H1 (cell line): Measurements from ENCODE around the gene AGFG1. TPM values are rescaled to one million over a fixed set of nuclear protein-coding genes. Genes with fewer than 3 reads are reported as not detected.

Experiments used
- HDAC6 ChIP-seq: IDR thresholded peaks from one replicate; pipeline ENCODE4 v1.7.1; 2012; ENCODE audit warnings: low read depth, mild to moderate bottlenecking, inconsistent platforms, low read length, moderate library complexity
- RAD21 ChIP-seq, 2 experiments: IDR thresholded peaks in 1 of 2; conservative IDR thresholded peaks in 1 of 2; 2 replicates each; pipeline ENCODE4 v1.6.1; 2011; ENCODE audit warnings: low read depth in 2 of 2, low read length in 2 of 2, improper control_type of control experiment in 1 of 2, inconsistent platforms in 1 of 2, mild to moderate bottlenecking in 1 of 2, moderate library complexity in 1 of 2
- polyA plus RNA-seq, 7 experiments: library from polyadenylated mRNA; depleted of rRNA in 3 of 7; stranded (reverse) in 5 of 7; unstranded in 2 of 7; fragments of >200 nt in 5 of 7; fragments of 200-250 nt in 2 of 7; gene quantifications; 1 replicate in 5 of 7; 2 replicates in 1 of 7; 4 replicates in 1 of 7; pipeline versions ENCODE4 v1.2.1 to v1.2.3, GENCODE V29; 2011 to 2013; ENCODE audit warnings: missing spikeins in 2 of 7, mixed read lengths in 2 of 7
- total RNA-seq: library from RNA; stranded (reverse); fragmentation: NEBNext Ultra II Directional; extraction: Animal tissue kit (Norgen Biotek cat#: 25700); gene quantifications from 2 replicates; pipeline ENCODE4 v1.2.1, GENCODE V29; 2021
- TF ChIP-seq, protein P1 (sequence below): fragments of 300-600 bp; sonication (generic); IDR thresholded peaks from 2 replicates; pipeline ENCODE4 v1.7.1; 2012; ENCODE audit warnings: low read length, moderate library complexity, mild to moderate bottlenecking, inconsistent platforms; ENCODE audit not compliant: insufficient replicate concordance

AGFG1 gene
- total and polyA plus RNA-seq, 2 of the 8 experiments (the other 6 are each of a cell fraction or from before 2014, with no cell fraction given): 102 to 147 TPM

DNA sequence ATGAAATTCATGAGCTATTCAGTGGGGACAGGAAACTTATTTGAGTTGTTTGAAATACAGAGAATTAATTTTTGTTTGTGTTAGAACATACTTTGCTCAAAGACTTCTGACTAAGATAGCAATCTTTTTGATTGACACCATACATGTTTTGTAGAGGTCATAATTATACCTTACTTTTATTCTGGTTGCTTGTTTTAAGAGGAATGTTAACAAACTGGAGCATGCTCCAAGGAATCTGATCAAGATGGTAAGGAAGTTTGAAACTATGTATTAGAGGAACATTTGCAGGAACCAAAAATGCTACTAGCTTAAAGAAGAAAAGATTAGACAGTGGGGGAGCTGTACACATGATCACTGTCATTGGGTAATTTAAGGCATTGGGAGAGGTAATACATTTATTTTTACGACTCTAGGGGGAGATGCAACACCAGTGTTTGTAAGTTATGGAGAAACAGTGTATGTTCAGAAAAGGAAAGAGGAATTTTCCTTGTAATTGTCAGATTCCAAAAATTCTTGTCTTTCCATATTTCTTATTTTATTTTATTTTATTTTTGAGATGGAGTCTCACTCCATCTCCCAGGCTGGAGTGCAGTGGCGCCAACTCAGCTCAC, 8.0 kb downstream of the AGFG1 start (continued):
- TF ChIP-seq, protein P1, sequence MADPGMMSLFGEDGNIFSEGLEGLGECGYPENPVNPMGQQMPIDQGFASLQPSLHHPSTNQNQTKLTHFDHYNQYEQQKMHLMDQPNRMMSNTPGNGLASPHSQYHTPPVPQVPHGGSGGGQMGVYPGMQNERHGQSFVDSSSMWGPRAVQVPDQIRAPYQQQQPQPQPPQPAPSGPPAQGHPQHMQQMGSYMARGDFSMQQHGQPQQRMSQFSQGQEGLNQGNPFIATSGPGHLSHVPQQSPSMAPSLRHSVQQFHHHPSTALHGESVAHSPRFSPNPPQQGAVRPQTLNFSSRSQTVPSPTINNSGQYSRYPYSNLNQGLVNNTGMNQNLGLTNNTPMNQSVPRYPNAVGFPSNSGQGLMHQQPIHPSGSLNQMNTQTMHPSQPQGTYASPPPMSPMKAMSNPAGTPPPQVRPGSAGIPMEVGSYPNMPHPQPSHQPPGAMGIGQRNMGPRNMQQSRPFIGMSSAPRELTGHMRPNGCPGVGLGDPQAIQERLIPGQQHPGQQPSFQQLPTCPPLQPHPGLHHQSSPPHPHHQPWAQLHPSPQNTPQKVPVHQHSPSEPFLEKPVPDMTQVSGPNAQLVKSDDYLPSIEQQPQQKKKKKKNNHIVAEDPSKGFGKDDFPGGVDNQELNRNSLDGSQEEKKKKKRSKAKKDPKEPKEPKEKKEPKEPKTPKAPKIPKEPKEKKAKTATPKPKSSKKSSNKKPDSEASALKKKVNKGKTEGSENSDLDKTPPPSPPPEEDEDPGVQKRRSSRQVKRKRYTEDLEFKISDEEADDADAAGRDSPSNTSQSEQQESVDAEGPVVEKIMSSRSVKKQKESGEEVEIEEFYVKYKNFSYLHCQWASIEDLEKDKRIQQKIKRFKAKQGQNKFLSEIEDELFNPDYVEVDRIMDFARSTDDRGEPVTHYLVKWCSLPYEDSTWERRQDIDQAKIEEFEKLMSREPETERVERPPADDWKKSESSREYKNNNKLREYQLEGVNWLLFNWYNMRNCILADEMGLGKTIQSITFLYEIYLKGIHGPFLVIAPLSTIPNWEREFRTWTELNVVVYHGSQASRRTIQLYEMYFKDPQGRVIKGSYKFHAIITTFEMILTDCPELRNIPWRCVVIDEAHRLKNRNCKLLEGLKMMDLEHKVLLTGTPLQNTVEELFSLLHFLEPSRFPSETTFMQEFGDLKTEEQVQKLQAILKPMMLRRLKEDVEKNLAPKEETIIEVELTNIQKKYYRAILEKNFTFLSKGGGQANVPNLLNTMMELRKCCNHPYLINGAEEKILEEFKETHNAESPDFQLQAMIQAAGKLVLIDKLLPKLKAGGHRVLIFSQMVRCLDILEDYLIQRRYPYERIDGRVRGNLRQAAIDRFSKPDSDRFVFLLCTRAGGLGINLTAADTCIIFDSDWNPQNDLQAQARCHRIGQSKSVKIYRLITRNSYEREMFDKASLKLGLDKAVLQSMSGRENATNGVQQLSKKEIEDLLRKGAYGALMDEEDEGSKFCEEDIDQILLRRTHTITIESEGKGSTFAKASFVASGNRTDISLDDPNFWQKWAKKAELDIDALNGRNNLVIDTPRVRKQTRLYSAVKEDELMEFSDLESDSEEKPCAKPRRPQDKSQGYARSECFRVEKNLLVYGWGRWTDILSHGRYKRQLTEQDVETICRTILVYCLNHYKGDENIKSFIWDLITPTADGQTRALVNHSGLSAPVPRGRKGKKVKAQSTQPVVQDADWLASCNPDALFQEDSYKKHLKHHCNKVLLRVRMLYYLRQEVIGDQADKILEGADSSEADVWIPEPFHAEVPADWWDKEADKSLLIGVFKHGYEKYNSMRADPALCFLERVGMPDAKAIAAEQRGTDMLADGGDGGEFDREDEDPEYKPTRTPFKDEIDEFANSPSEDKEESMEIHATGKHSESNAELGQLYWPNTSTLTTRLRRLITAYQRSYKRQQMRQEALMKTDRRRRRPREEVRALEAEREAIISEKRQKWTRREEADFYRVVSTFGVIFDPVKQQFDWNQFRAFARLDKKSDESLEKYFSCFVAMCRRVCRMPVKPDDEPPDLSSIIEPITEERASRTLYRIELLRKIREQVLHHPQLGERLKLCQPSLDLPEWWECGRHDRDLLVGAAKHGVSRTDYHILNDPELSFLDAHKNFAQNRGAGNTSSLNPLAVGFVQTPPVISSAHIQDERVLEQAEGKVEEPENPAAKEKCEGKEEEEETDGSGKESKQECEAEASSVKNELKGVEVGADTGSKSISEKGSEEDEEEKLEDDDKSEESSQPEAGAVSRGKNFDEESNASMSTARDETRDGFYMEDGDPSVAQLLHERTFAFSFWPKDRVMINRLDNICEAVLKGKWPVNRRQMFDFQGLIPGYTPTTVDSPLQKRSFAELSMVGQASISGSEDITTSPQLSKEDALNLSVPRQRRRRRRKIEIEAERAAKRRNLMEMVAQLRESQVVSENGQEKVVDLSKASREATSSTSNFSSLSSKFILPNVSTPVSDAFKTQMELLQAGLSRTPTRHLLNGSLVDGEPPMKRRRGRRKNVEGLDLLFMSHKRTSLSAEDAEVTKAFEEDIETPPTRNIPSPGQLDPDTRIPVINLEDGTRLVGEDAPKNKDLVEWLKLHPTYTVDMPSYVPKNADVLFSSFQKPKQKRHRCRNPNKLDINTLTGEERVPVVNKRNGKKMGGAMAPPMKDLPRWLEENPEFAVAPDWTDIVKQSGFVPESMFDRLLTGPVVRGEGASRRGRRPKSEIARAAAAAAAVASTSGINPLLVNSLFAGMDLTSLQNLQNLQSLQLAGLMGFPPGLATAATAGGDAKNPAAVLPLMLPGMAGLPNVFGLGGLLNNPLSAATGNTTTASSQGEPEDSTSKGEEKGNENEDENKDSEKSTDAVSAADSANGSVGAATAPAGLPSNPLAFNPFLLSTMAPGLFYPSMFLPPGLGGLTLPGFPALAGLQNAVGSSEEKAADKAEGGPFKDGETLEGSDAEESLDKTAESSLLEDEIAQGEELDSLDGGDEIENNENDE: no peak
- peak; percentile 15 to 32; a peak in 2 of 4 replicates for TF ChIP-seq RAD21 (IDR thresholded peaks at IDR 0.05 in 1 of 2, conservative IDR thresholded peaks at IDR 0.05 in 1 of 2; ENCODE audit: low read depth in 2 of 2, low read length in 2 of 2)
- TF ChIP-seq HDAC6: no peak
